Measurements from ENCODE around the gene ZBTB37. TPM values are rescaled to one million over a fixed set of nuclear protein-coding genes. Genes with fewer than 3 reads are reported as not detected.

The ZBTB37 gene
- total and polyA plus RNA-seq, 9 of the 15 experiments (the other 6 are each of a cell fraction or from before 2014, with no cell fraction given): 1.3 to 13.9 (median 5.4) TPM

DNA sequence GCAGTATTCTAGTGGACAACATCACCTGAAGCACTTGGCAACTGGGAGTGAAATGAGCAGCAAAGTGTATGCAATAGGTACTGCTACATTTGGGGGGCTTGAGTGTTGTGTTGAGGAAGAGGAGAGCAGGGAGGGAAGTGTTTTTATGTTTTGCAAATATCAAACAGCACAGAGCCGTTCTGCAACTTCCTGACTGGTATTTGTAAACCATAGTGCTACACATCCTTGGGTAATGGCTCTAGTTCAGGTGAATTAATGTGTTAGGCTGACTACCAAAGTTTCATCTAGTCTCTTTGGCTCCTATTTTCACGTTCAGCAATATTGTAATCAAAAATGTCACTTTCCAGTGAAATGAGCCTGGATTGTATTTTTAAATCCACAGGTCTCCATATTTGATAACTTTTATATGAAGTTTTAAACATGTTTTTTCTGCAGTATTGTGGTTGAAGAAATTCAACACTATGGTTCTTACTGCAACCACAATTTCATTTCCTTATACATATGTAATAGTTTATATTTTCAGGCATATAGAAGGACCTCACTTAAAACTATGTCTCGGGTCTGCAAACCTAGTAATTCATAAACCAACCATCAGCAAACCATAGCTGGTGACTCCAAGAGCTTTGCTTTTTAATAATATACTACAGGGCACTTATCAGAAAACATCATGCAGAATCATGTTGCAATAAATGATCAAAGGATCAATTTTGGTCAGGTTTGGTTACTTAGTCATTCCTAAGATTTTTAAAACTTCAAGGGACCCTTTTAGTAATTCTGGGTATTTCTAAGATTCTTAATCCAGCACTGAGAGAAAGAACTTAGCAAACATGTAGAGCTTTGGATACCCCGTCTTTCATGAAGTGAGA, 18.8 kb downstream of the ZBTB37 start:
- 70% methylated on average over 4 of the region's 4 CpGs for WGBS (ENCODE audit: insufficient coverage, low coverage, missing lambda C conversion rate)
- H3K4me1 ChIP-seq (replicated peaks in 1 of 2; ENCODE audit: control insufficient read depth in 2 of 2, insufficient read depth in 2 of 2, low read length in 2 of 2): no peaks in the 10 kb centered on the region
- no TSS peak for BruUV-seq (replicated peaks)
- H3K4me2 ChIP-seq (ENCODE audit: insufficient read depth, low read length): no peak overlapping the region
- no peak overlapping the region for H3K27ac ChIP-seq (ENCODE audit: extremely low read depth, low read depth, low read length)
- in situ Hi-C loops (cut with MboI) (no loop called here), intact Hi-C loops (cut with micrococcal nuclease) (no loop called here)
- no peak overlapping the region for H2AFZ ChIP-seq (ENCODE audit: low read depth, low read length)
- H4K20me1 ChIP-seq (replicated peaks; ENCODE audit: control insufficient read depth, insufficient read depth, low read length): no peaks in the 10 kb centered on the region
- H3K36me3 ChIP-seq (ENCODE audit: control insufficient read depth, insufficient read depth, low read length): peaks cover 14% of the 10 kb centered on the region; the same call in 2 of the 3 replicates
- FAIRE-seq (no peak), DNase-seq (ENCODE audit: extremely low read depth in 1 of 4, low spot score in 3 of 4) (no peak), ATAC-seq (no peak)
- ChIA-PET CTCF (ENCODE audit: low intra/inter-chr PET ratio) (no interaction called here), POLR2A (interaction anchor here (0.7 to 2.9 kb wide), 2 partner anchors 18 to 19 kb away, joined by 3 to 26 read pairs; partner anchors contain the start of genes GAS5 and ZBTB37)
- no peaks in the 10 kb centered on the region for H3K79me2 ChIP-seq (ENCODE audit: control insufficient read depth, insufficient read depth, low read length)
- H3K9me3 ChIP-seq (replicated peaks; ENCODE audit: control insufficient read depth, insufficient read depth, low read depth, low read length): no peaks in the 10 kb centered on the region
- H3K9ac ChIP-seq (ENCODE audit: insufficient read depth in 1 of 2, low read depth in 2 of 2, low read length in 2 of 2): no peak overlapping the region
- H3K27me3 ChIP-seq (ENCODE audit: control insufficient read depth in 2 of 2, insufficient read depth in 2 of 2, low read length in 2 of 2): no peaks in the 10 kb centered on the region
- H3K9me1 ChIP-seq (ENCODE audit: control insufficient read depth, insufficient read depth, low read length): no peaks in the 10 kb centered on the region
- no peak overlapping the region for H3K4me3 ChIP-seq
- TF ChIP-seq CHD4 (IDR thresholded peaks at IDR 0.05; ENCODE audit: insufficient read depth, insufficient replicate concordance, low read depth, low read length, poor library complexity, severe bottlenecking) (no peak), NFE2L1 (tag; IDR thresholded peaks at IDR 0.05; ENCODE audit: borderline replicate concordance, low read depth) (no peak), DNMT1 (IDR thresholded peaks at IDR 0.05) (no peak), ZNF347 (CRISPR knock-in tag; IDR thresholded peaks at IDR 0.05; ENCODE audit: low read depth) (no peak), MECOM (CRISPR knock-in tag; IDR thresholded peaks at IDR 0.05) (no peak), ZNF354B (CRISPR knock-in tag; IDR thresholded peaks at IDR 0.05) (no peak), ZNF239 (CRISPR knock-in tag; IDR thresholded peaks at IDR 0.05) (no peak), YBX1 (IDR thresholded peaks at IDR 0.05) (no peak), NFIC (IDR thresholded peaks at IDR 0.05) (no peak), ZNF232 (CRISPR knock-in tag; IDR thresholded peaks at IDR 0.05) (no peak), RAD21 (CRISPR knock-in tag; conservative IDR thresholded peaks at IDR 0.05 in 1 of 2, IDR thresholded peaks at IDR 0.05 in 1 of 2) (no peak), DPF2 (IDR thresholded peaks at IDR 0.05) (no peak), RFX1 (IDR thresholded peaks at IDR 0.05) (no peak)
- TF ChIP-seq, protein P1, sequence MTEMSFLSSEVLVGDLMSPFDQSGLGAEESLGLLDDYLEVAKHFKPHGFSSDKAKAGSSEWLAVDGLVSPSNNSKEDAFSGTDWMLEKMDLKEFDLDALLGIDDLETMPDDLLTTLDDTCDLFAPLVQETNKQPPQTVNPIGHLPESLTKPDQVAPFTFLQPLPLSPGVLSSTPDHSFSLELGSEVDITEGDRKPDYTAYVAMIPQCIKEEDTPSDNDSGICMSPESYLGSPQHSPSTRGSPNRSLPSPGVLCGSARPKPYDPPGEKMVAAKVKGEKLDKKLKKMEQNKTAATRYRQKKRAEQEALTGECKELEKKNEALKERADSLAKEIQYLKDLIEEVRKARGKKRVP (CRISPR knock-in tag; IDR thresholded peaks at IDR 0.05): no peak
- TF ChIP-seq, protein P2, sequence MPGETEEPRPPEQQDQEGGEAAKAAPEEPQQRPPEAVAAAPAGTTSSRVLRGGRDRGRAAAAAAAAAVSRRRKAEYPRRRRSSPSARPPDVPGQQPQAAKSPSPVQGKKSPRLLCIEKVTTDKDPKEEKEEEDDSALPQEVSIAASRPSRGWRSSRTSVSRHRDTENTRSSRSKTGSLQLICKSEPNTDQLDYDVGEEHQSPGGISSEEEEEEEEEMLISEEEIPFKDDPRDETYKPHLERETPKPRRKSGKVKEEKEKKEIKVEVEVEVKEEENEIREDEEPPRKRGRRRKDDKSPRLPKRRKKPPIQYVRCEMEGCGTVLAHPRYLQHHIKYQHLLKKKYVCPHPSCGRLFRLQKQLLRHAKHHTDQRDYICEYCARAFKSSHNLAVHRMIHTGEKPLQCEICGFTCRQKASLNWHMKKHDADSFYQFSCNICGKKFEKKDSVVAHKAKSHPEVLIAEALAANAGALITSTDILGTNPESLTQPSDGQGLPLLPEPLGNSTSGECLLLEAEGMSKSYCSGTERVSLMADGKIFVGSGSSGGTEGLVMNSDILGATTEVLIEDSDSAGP (CRISPR knock-in tag; IDR thresholded peaks at IDR 0.05): no peak
- TF ChIP-seq, protein P3, sequence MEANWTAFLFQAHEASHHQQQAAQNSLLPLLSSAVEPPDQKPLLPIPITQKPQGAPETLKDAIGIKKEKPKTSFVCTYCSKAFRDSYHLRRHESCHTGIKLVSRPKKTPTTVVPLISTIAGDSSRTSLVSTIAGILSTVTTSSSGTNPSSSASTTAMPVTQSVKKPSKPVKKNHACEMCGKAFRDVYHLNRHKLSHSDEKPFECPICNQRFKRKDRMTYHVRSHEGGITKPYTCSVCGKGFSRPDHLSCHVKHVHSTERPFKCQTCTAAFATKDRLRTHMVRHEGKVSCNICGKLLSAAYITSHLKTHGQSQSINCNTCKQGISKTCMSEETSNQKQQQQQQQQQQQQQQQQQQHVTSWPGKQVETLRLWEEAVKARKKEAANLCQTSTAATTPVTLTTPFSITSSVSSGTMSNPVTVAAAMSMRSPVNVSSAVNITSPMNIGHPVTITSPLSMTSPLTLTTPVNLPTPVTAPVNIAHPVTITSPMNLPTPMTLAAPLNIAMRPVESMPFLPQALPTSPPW (CRISPR knock-in tag; IDR thresholded peaks at IDR 0.05): no peak

Measured in K562 (cell line).